ENCODE measurements around the gene SLC16A4. TPM values are rescaled to one million over a fixed set of nuclear protein-coding genes. Genes with fewer than 3 reads are reported as not detected.

Gene SLC16A4
- total RNA-seq, 1 experiment from 2014 or later: 0.46 TPM

DNA sequence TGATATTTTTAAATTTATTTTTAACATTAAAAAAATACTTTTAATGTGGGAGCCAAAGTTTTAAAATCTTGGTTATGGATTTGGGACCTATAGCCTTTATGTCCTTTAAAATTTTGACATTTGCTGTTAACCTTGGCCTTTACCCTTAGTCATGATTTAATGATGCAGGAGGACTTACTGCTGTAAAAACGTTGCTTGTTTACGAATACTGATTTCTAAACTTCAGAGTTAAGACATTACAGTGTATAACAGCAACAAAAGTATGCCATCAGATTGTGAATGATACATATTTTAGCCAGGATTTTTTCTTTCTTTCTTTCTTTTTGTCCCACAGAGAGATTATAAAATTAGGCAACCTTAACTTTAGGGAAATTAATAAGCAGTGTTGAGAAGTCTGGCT lies 42.8 kb downstream of the SLC16A4 start:
- BruUV-seq (replicated peaks): no TSS peak
- TF ChIP-seq, protein P1, sequence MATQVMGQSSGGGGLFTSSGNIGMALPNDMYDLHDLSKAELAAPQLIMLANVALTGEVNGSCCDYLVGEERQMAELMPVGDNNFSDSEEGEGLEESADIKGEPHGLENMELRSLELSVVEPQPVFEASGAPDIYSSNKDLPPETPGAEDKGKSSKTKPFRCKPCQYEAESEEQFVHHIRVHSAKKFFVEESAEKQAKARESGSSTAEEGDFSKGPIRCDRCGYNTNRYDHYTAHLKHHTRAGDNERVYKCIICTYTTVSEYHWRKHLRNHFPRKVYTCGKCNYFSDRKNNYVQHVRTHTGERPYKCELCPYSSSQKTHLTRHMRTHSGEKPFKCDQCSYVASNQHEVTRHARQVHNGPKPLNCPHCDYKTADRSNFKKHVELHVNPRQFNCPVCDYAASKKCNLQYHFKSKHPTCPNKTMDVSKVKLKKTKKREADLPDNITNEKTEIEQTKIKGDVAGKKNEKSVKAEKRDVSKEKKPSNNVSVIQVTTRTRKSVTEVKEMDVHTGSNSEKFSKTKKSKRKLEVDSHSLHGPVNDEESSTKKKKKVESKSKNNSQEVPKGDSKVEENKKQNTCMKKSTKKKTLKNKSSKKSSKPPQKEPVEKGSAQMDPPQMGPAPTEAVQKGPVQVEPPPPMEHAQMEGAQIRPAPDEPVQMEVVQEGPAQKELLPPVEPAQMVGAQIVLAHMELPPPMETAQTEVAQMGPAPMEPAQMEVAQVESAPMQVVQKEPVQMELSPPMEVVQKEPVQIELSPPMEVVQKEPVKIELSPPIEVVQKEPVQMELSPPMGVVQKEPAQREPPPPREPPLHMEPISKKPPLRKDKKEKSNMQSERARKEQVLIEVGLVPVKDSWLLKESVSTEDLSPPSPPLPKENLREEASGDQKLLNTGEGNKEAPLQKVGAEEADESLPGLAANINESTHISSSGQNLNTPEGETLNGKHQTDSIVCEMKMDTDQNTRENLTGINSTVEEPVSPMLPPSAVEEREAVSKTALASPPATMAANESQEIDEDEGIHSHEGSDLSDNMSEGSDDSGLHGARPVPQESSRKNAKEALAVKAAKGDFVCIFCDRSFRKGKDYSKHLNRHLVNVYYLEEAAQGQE (IDR thresholded peaks at IDR 0.05; ENCODE audit: insufficient read depth in 1 of 2, low read depth in 2 of 2, low read length in 1 of 2): no peak
- TF ChIP-seq SIN3A (IDR thresholded peaks at IDR 0.05; ENCODE audit: borderline replicate concordance, insufficient read depth, low read depth, low read length) (no peak), TCF7L2 (IDR thresholded peaks at IDR 0.05; ENCODE audit: low read depth, low read length) (no peak), POLR2AphosphoS5 (IDR thresholded peaks at IDR 0.05; ENCODE audit: low read depth, low read length) (no peak)
- TF ChIP-seq, protein P2, sequence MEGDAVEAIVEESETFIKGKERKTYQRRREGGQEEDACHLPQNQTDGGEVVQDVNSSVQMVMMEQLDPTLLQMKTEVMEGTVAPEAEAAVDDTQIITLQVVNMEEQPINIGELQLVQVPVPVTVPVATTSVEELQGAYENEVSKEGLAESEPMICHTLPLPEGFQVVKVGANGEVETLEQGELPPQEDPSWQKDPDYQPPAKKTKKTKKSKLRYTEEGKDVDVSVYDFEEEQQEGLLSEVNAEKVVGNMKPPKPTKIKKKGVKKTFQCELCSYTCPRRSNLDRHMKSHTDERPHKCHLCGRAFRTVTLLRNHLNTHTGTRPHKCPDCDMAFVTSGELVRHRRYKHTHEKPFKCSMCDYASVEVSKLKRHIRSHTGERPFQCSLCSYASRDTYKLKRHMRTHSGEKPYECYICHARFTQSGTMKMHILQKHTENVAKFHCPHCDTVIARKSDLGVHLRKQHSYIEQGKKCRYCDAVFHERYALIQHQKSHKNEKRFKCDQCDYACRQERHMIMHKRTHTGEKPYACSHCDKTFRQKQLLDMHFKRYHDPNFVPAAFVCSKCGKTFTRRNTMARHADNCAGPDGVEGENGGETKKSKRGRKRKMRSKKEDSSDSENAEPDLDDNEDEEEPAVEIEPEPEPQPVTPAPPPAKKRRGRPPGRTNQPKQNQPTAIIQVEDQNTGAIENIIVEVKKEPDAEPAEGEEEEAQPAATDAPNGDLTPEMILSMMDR (IDR thresholded peaks at IDR 0.05): no peak
- peaks cover 37% of the 10 kb centered on the region; the same call in 1 of the 2 replicates for H3K4me1 ChIP-seq (ENCODE audit: control insufficient read depth, insufficient read depth, low read length)
- peaks cover 17% of the 10 kb centered on the region; the same call in 1 of the 2 replicates for H3K36me3 ChIP-seq (ENCODE audit: control insufficient read depth, insufficient read depth, low read length)
- CTCF ChIA-PET: no interaction called here
- no peak overlapping the region for H3K27ac ChIP-seq (ENCODE audit: low read length)
- intact Hi-C loops (cut with micrococcal nuclease; ENCODE audit: unreplicated experiment) (no loop called here), in situ Hi-C loops (cut with HindIII; ENCODE audit: low pct_unique_long_range_greater_than_20kb, low sequenced_read_pairs) (no loop called here)
- POLR2A ChIA-PET: no interaction called here
- no peaks in the 10 kb centered on the region for H3K27me3 ChIP-seq (ENCODE audit: control insufficient read depth, insufficient read depth, low read length)
- DNase-seq (ENCODE audit: low read depth, low spot score) (no peak), ATAC-seq (no peak)
- no peak overlapping the region for H3K4me3 ChIP-seq (ENCODE audit: low read depth in 2 of 2, low read length in 2 of 2)
- no peaks in the 10 kb centered on the region for H3K9me3 ChIP-seq (ENCODE audit: control insufficient read depth, insufficient read depth, low read depth, low read length)

DNA sequence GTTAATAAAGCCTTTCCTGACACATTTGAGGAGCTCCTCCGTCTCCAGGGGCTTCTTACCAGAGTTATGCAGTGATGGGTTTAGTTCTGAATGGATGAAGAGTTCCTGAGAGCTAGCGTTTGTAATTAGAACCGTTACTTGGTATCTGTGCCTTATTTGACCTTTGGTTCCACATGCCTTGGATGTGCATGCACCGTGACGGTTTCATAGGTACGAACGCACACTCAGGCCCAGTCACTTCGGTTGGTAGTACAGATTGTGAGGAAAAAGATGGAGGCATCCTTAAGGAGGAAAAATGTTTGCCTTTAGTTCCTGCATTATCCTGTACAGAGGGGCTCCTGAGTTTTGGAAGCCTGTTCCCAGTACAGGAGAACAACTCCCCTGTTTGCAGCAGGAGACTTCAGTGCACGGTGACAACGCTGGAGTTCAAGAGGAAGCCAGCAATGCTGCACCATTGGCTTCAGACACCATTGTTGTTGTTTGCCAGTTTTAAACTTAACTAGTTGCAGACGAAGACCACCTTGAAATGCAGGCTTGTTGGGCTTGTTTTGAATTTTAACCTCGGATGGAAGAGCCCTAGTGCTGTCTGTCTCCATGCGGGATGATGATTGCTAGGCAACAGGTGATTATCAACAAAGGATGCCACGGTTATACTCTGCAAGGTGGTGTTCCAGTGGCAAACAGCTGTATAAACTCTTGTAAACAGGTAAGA lies 43.5 kb downstream of the SLC16A4 start:
- Histone ChIP-seq H3K9me3 (ENCODE audit: control insufficient read depth, insufficient read depth, low read depth, low read length) (no peaks in the 10 kb centered on the region), H3K27me3 (ENCODE audit: control insufficient read depth, insufficient read depth, low read length) (no peaks in the 10 kb centered on the region), H3K27ac (ENCODE audit: low read length) (no peak overlapping the region), H3K4me1 (ENCODE audit: control insufficient read depth, insufficient read depth, low read length) (peaks cover 43% of the 10 kb centered on the region; the same call in 1 of the 2 replicates), H3K36me3 (ENCODE audit: control insufficient read depth, insufficient read depth, low read length) (peaks cover 21% of the 10 kb centered on the region; the same call in 1 of the 2 replicates), H3K4me3 (ENCODE audit: low read depth in 2 of 2, low read length in 2 of 2) (no peak overlapping the region)
- TF ChIP-seq, protein P1 (IDR thresholded peaks at IDR 0.05; ENCODE audit: insufficient read depth in 1 of 2, low read depth in 2 of 2, low read length in 1 of 2): no peak
- TF ChIP-seq SIN3A (IDR thresholded peaks at IDR 0.05; ENCODE audit: borderline replicate concordance, insufficient read depth, low read depth, low read length): no peak
- no peak for TF ChIP-seq TCF7L2 (IDR thresholded peaks at IDR 0.05; ENCODE audit: low read depth, low read length)
- TF ChIP-seq, protein P2 (IDR thresholded peaks at IDR 0.05): no peak
- no peak for TF ChIP-seq POLR2AphosphoS5 (IDR thresholded peaks at IDR 0.05; ENCODE audit: low read depth, low read length)
- ChIA-PET POLR2A (no interaction called here), CTCF (no interaction called here)
- no peak for ATAC-seq
- intact Hi-C loops (cut with micrococcal nuclease; ENCODE audit: unreplicated experiment) (no loop called here), in situ Hi-C loops (cut with HindIII; ENCODE audit: low pct_unique_long_range_greater_than_20kb, low sequenced_read_pairs) (no loop called here)
- no peak for DNase-seq (ENCODE audit: low read depth, low spot score)
- no TSS peak for BruUV-seq (replicated peaks)
